SK-N-SH treated with all-trans-retinoic acid at 6 μM for 48 hours (cell line): ENCODE results near the gene CHST9.

ENCODE experiments used
- ATAC-seq: fragments of 200-7000 bp; cut with Tn5 transposase; 3 replicates; pipeline ENCODE4 v1.9.1; 2020; ENCODE audit warnings: mild to moderate bottlenecking, moderate library complexity
- ARNTL ChIP-seq: fragments of 450-650 bp; formaldehyde crosslinking; IDR thresholded peaks from 2 replicates; pipeline ENCODE4 v1.5.0; 2020; ENCODE audit warnings: low read depth, mild to moderate bottlenecking, moderate library complexity, borderline replicate concordance
- CSDC2 ChIP-seq: fragments of 250-450 bp; sonication (Bioruptor Pico); IDR thresholded peaks from 2 replicates; pipeline ENCODE4 v1.5.0; 2020; ENCODE audit warnings: mild to moderate bottlenecking, moderate library complexity
- ESRRG ChIP-seq: fragments of 250-450 bp; sonication (Bioruptor Pico); IDR thresholded peaks from 2 replicates; pipeline ENCODE4 v1.6.1; 2021; ENCODE audit warnings: mild to moderate bottlenecking
- GLIS3 ChIP-seq: fragments of 250-450 bp; sonication (Bioruptor Pico); IDR thresholded peaks from 2 replicates; pipeline ENCODE4 v1.5.0; 2020; ENCODE audit warnings: mild to moderate bottlenecking, moderate library complexity
- ISL1 ChIP-seq: fragments of 250-450 bp; sonication (Bioruptor Pico); IDR thresholded peaks from 2 replicates; pipeline ENCODE4 v2.1.2; 2022; ENCODE audit warnings: mild to moderate bottlenecking, moderate library complexity
- OSR1 ChIP-seq: fragments of 250-450 bp; sonication (Bioruptor Pico); IDR thresholded peaks from 2 replicates; pipeline ENCODE4 v1.8.0; 2022; ENCODE audit warnings: moderate library complexity, mild to moderate bottlenecking, inconsistent platforms
- RARB ChIP-seq: fragments of 250-450 bp; sonication (Bioruptor Pico); IDR thresholded peaks from 2 replicates; pipeline ENCODE4 v1.8.0; 2021; ENCODE audit warnings: mild to moderate bottlenecking, moderate library complexity
- SNAI2 ChIP-seq: fragments of 250-450 bp; sonication (Bioruptor Pico); IDR thresholded peaks from 2 replicates; pipeline ENCODE4 v1.5.0; 2020; ENCODE audit warnings: mild to moderate bottlenecking, moderate library complexity
- TCF4 ChIP-seq: fragments of 250-450 bp; sonication (Bioruptor Pico); IDR thresholded peaks from 2 replicates; pipeline ENCODE4 v1.8.0; 2021; ENCODE audit warnings: mild to moderate bottlenecking, moderate library complexity, borderline replicate concordance
- TOX ChIP-seq: fragments of 250-450 bp; sonication (Bioruptor Pico); IDR thresholded peaks from 2 replicates; pipeline ENCODE4 v1.8.0; 2021; ENCODE audit warnings: mild to moderate bottlenecking, moderate library complexity, borderline replicate concordance
- ZC3H10 ChIP-seq: fragments of 250-450 bp; sonication (Bioruptor Pico); IDR thresholded peaks from 2 replicates; pipeline ENCODE4 v1.5.1; 2021; ENCODE audit warnings: mild to moderate bottlenecking, moderate library complexity
- ZFP3 ChIP-seq: fragments of 250-450 bp; sonication (Bioruptor Pico); IDR thresholded peaks from 2 replicates; pipeline ENCODE4 v1.5.0; 2020; ENCODE audit warnings: mild to moderate bottlenecking, moderate library complexity
- ZFP30 ChIP-seq: fragments of 450-650 bp; formaldehyde crosslinking; IDR thresholded peaks from 2 replicates; pipeline ENCODE4 v1.5.0; 2022; ENCODE audit warnings: mild to moderate bottlenecking, moderate library complexity
- ZNF565 ChIP-seq: fragments of 450-650 bp; formaldehyde crosslinking; conservative IDR thresholded peaks from 2 replicates; pipeline ENCODE4 v1.5.0; 2020; ENCODE audit warnings: low read depth, mild to moderate bottlenecking, moderate library complexity
- ZNF70 ChIP-seq: fragments of 450-650 bp; formaldehyde crosslinking; IDR thresholded peaks from 2 replicates; pipeline ENCODE4 v1.5.0; 2020; ENCODE audit warnings: mild to moderate bottlenecking, moderate library complexity
- TF ChIP-seq, protein P1 (sequence below): fragments of 250-450 bp; sonication (Bioruptor Pico); IDR thresholded peaks from 2 replicates; pipeline ENCODE4 v1.8.0; 2020; ENCODE audit warnings: mild to moderate bottlenecking, moderate library complexity, borderline replicate concordance
- TF ChIP-seq, protein P2 (sequence below): fragments of 250-450 bp; sonication (Bioruptor Pico); IDR thresholded peaks from 2 replicates; pipeline ENCODE4 v1.5.0; 2020; ENCODE audit warnings: mild to moderate bottlenecking, moderate library complexity
- TF ChIP-seq, protein P3 (sequence below): fragments of 250-450 bp; sonication (Bioruptor Pico); IDR thresholded peaks from 2 replicates; pipeline ENCODE4 v1.5.1; 2021; ENCODE audit warnings: mild to moderate bottlenecking, moderate library complexity

The CHST9 gene

DNA sequence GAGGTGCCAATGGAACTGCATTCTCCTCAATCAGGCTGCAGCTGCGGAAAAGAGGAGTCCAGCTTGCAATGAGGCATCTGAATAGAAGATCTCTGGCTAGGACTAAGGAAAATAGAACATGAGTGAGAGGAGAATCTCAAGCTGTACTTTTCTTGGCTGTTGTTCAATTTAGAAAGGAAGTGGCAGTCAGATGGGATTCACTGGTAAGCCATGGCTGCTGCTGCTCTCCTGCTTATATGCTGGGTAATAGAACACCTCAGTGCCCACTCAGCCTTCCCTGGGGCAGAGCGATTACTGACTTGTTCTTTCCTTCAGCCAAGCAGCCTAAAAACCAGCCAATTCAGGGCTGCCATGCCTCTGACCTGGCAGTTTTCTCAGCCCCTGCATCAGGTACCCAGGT lies 17.6 kb upstream of the CHST9 start (continued):
- no peak for TF ChIP-seq TCF4 (CRISPR knock-in tag)
- TF ChIP-seq ESRRG (CRISPR knock-in tag), result no peak
- TF ChIP-seq, protein P1, sequence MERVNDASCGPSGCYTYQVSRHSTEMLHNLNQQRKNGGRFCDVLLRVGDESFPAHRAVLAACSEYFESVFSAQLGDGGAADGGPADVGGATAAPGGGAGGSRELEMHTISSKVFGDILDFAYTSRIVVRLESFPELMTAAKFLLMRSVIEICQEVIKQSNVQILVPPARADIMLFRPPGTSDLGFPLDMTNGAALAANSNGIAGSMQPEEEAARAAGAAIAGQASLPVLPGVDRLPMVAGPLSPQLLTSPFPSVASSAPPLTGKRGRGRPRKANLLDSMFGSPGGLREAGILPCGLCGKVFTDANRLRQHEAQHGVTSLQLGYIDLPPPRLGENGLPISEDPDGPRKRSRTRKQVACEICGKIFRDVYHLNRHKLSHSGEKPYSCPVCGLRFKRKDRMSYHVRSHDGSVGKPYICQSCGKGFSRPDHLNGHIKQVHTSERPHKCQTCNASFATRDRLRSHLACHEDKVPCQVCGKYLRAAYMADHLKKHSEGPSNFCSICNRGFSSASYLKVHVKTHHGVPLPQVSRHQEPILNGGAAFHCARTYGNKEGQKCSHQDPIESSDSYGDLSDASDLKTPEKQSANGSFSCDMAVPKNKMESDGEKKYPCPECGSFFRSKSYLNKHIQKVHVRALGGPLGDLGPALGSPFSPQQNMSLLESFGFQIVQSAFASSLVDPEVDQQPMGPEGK (CRISPR knock-in tag), result no peak
- no peak for TF ChIP-seq OSR1 (CRISPR knock-in tag)
- TF ChIP-seq, protein P2, sequence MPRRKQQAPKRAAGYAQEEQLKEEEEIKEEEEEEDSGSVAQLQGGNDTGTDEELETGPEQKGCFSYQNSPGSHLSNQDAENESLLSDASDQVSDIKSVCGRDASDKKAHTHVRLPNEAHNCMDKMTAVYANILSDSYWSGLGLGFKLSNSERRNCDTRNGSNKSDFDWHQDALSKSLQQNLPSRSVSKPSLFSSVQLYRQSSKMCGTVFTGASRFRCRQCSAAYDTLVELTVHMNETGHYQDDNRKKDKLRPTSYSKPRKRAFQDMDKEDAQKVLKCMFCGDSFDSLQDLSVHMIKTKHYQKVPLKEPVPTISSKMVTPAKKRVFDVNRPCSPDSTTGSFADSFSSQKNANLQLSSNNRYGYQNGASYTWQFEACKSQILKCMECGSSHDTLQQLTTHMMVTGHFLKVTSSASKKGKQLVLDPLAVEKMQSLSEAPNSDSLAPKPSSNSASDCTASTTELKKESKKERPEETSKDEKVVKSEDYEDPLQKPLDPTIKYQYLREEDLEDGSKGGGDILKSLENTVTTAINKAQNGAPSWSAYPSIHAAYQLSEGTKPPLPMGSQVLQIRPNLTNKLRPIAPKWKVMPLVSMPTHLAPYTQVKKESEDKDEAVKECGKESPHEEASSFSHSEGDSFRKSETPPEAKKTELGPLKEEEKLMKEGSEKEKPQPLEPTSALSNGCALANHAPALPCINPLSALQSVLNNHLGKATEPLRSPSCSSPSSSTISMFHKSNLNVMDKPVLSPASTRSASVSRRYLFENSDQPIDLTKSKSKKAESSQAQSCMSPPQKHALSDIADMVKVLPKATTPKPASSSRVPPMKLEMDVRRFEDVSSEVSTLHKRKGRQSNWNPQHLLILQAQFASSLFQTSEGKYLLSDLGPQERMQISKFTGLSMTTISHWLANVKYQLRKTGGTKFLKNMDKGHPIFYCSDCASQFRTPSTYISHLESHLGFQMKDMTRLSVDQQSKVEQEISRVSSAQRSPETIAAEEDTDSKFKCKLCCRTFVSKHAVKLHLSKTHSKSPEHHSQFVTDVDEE (CRISPR knock-in tag), result no peak
- no peak for TF ChIP-seq CSDC2

DNA sequence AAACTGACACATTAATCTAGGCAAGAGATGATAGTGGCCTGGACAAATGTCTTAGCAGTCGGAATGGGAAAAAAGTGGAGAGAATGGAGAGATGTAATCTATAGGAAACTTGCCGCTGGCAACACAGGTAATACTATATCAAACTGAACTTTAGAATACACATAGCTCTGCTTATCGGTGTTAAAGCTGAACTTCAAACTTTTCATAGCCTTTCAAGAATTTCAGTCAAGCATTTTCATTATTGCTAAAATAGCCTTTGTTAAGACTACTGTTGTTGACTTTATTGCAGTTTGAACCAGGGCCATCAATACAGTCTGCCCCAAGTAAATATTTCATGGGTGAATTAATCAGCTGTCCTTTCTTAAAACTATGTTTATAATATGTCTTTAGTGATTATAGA lies 12.9 kb upstream of the CHST9 start:
- ATAC-seq, result no peak
- TF ChIP-seq SNAI2 (CRISPR knock-in tag) (no peak), ZC3H10 (no peak), TCF4 (CRISPR knock-in tag) (no peak), RARB (CRISPR knock-in tag) (no peak), ZFP3 (CRISPR knock-in tag) (no peak), GLIS3 (CRISPR knock-in tag) (no peak), ZNF70 (CRISPR knock-in tag) (no peak)
- TF ChIP-seq, protein P1 (CRISPR knock-in tag), result no peak

DNA sequence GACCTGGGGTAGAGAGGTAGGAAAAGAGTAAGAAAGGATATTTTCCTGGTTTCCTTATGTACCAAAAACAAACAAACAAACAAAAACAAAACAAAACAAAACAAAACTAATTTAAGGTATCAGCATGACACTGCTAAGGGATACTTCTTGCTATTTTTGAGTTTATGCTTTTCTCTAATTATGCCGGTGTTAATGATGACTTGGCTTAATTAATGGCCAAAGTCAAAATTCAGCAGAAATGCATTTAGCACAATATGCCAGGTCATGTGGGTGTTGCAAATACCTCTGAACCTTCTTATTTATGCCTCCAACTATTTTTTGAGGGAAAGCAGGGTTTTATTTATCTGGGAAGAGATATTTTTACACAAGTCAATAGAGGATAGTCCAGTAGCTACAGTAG lies 3.2 kb upstream of the CHST9 start:
- no peak for TF ChIP-seq TOX (CRISPR knock-in tag)
- TF ChIP-seq ZNF565 (CRISPR knock-in tag), result no peak
- TF ChIP-seq, all 23 proteins: peak for 0

DNA sequence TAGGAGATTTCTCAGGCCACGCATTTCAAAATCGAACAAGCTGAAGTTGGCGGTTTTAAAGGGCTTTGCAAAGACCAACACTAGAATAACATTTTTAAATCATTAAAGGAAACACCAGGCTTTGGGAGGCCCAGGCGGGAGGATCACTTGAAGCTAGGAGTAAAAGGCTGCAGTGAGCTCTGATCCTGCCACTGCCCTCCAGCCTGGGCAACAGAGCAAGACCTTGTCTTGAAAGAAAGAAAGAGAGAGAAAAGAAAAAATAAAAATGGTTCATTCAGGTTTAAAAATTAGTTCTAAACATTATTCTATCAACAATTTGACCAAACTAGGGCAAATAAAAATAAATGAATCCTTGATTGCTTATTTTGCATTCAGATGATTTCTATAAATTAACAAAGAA lies 789 bp upstream of the CHST9 start:
- TF ChIP-seq, protein P3, sequence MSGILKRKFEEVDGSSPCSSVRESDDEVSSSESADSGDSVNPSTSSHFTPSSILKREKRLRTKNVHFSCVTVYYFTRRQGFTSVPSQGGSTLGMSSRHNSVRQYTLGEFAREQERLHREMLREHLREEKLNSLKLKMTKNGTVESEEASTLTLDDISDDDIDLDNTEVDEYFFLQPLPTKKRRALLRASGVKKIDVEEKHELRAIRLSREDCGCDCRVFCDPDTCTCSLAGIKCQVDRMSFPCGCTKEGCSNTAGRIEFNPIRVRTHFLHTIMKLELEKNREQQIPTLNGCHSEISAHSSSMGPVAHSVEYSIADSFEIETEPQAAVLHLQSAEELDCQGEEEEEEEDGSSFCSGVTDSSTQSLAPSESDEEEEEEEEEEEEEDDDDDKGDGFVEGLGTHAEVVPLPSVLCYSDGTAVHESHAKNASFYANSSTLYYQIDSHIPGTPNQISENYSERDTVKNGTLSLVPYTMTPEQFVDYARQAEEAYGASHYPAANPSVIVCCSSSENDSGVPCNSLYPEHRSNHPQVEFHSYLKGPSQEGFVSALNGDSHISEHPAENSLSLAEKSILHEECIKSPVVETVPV, result no peak
- no peak for TF ChIP-seq RARB (CRISPR knock-in tag)
- no peak for TF ChIP-seq CSDC2
- no peak for TF ChIP-seq ZFP30
- TF ChIP-seq TOX (CRISPR knock-in tag), result no peak
- no peak for TF ChIP-seq ARNTL (CRISPR knock-in tag)
- no peak for TF ChIP-seq ZNF70 (CRISPR knock-in tag)
- no peak for ATAC-seq

More for the DNA sequence above, 3.2 kb upstream of the CHST9 start:
- no peak for ATAC-seq

DNA sequence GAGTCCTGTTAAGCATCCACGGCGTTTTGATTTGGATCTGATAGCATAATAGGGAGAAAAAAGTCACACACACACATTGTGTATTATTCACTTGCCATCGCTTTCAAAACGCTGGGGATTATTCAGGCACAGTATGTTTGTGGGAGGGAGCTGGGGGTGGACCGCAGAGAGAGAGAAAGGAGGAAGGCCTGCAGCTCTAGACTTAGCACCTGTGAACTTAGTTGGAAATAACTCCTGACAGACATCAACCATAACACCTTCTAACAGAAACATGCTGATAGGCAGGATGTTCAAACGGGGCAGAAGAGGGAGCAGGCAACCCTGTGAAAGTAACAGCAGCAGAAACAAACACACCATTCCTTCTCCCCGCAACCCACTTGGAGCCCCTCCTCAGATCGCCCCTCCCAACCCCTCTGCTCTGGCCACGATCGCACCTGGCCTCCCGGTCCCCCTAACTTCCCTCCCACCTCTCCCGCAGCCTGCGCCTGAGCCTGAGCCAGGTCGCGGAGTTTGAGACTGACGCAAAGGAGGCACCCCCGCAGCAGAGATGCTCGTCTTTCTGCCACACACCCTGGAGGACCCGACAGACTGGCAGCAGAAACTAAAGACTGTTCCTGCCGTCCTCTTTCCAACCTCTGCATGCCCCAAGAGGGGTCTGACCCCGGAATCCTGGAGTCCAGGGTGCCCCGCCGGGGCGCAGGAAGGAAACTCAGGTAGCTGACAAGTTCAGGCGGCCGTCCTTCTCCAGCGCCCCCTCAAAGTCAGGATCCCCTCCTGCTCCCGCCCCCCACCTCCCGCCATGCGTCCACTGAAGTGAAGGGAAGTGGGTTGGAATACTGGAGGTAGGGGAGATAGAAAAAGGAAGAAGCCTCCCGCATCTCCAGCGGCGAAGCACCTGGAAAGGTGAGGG lies 738 bp downstream of the CHST9 start:
- TF ChIP-seq, protein P1 (CRISPR knock-in tag), result no peak
- TF ChIP-seq OSR1 (CRISPR knock-in tag) (no peak), ZNF70 (CRISPR knock-in tag) (no peak), ZC3H10 (no peak), ISL1 (no peak)
- TF ChIP-seq, protein P2 (CRISPR knock-in tag), result no peak

More for the DNA sequence above, 738 bp downstream of the CHST9 start:
- no peak for ATAC-seq
